ENCODE data around the gene SMG5.

GRCh38 chr1:156248323-156248683, 34.3 kb downstream of the SMG5 start:
- TF ChIP-seq CTCF (conservative IDR thresholded peaks at IDR 0.05; ENCODE audit: low read length), result no peak
- no peak for TF ChIP-seq EZH2phosphoT487 (IDR thresholded peaks at IDR 0.05; ENCODE audit: borderline replicate concordance)

Measured in Loucy (cell line).